Stimulated activated CD8-positive, alpha-beta memory T cell treated with anti-CD3 and anti-CD28 coated beads, Interleukin-15, amount 100 ng/mL, for 24 hours (primary cell): Measurements from ENCODE around the gene TECTB.

Experiments
- DNase-seq: peaks from one replicate; pipeline ENCODE4 v3.0.0-alpha.2; 2020; ENCODE audit warnings: low read depth

The TECTB gene

DNA sequence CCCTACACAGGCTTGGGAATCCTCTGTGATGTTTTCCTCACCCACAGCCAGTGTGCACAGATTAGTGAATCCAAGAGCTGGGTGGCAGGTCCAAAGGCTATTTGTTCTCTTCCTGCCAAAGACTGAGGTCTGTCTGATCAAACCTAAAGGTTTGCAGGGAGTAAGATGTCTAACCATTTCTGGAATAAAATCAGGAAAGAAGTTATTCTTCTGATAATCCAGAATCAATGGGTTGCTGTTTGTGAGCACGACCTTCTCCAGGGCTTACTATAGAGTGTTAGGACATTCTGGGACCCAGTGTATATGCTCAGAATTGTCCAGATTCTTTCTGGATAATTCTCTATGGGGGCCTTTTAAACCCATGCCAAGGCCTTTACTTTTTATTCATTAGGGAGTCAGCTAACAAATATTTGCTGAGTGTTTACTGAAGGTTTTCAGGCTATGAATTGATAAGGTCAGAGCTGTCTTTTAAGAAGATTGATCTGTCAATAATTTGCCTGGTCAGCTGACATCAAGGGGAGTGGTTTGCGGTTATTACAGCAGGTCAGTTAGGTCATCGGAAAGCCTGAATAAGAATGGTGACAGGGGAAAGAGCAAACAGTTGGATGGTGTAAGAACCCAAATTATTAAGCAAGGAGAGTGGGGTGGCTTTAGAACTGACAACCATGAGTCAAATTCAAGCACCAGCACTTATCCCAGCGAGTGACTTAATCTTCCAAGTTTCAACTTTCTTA is 7.5 kb upstream of the TECTB start:
- no peak for DNase-seq

DNA sequence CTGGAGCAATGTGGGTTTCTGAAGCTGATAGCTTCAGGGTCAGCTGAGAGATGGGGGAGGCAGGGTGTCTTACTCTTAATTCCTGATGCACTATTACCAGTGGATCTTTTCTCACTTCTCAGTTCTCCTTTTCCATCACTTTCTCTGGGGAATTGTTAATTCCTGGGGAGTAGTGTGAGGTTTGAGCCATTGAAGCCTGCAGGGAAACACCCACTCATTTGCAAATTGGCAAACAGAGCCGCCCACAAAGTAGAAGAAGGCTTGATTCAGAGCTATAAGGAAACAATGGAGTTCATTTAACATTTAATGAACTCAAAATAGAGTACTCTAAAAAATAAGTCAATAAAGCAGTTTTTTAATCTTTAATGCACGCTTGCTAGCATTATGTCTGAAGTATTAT is 4.3 kb upstream of the TECTB start:
- no peak for DNase-seq

DNA sequence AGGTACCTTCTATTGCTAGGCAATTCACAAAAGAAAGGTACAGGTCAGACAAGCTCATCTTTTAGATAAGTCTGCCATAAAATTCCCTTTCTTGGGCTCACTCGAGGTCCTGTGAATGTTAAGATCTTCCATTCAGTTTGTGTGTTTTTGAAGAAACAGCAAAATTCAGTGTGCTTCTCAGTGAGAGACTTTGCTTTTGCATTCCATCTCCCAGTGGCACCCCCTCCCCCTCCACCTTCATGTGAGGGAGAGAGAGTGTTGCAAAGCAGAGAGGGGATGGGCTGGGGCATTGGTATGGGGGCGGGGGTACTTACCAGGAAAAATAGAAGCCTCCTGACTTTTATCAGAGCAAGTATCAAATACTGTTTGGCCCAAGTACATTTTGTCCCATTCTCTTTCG is 3.8 kb upstream of the TECTB start:
- no peak for DNase-seq

DNA sequence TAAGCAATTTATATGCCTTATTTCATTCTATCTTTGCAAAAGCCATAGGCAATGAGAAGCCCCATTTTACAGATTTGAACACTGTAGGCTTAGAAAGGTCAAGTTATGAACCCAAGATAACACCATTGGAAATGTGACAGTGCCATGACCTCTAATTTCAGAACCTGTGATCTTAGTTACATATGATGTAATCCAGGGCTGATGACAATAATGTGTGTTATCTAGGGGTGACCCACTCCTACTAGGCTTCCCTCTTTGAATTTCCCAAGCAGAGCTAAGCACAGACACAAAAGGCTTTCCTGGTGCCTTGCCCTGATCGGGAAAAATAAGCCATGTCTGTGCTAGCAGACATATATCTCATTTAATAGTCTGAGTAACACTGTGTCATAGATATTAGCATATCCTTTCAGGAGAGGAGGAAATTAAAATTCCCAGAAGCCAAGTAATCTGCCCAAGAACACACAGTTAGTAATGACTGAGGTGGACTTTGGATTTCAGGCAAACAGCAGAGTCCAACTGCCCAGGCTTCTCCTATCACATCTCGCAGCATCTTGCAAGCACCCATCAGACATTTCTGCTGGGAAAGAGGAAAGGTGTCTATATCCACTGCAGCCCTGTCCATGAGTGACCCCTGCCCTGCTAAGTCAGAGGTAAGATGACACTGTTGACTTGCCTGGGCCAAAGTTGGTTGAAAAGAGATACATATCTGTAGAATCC is 2.8 kb upstream of the TECTB start:
- DNase-seq, result no peak

DNA sequence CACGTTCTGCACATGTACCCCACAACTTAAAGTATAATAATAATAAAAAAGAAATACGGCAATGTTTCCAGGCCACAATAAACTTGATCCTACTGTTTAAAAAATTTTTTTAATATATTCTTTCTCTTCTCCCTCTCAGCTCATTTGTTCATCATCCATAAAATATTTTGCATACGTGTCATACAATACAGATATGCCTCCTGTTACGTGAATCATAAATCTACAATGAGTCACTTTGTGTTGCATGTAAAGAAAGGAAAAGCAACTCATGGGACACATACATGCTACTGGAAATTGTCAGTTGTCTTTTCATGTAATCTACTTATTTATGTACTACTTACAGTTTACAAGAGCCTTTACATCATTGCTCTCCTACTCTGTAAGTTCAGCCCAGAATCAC is 1.1 kb upstream of the TECTB start:
- no peak for DNase-seq

DNA sequence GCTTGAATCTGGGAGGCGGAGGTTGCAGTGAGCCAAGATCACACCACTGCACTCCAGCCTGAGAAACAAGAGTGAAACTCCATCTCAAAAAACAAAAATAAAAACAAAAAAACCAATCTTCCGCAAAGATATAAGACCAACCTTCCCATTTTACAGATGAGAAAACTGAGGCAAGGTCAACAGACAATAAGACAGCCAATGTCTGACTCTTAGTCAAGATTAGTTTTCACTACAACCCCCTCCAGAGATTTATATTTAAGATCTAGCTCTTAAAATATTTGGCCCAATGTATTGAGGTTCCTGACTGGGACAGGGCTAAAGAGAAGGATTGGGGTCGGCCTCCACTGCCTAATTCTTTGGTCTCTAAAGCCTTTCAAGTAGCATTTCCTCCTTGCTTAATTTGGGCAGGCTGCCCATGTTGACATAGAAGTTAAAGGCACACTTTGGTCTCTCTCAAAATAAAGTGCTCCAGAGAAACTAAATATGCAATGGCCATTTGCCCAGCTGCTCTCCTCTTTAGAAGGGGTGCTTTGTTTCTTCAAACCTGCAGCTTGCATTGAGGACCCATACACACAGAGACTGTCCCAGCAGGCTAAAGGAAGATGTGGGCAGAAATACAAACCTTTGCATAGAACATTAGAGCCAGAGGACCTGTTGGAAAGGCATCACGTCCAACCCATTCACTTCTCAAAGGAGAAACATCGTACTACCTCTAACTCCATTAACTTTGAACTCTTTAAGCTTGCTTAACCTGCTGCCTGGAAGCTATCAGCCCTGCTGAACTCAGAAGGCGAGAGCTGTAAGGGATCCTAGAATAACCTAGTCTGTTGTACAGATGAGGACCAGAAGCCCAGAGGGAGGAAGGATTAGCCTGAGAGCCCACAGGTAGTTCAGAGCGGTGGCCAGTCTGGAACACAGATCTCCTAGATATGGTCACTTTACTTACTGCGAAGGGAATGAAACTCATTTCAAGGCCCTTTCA is 3.9 kb downstream of the TECTB start:
- no peak for DNase-seq

DNA sequence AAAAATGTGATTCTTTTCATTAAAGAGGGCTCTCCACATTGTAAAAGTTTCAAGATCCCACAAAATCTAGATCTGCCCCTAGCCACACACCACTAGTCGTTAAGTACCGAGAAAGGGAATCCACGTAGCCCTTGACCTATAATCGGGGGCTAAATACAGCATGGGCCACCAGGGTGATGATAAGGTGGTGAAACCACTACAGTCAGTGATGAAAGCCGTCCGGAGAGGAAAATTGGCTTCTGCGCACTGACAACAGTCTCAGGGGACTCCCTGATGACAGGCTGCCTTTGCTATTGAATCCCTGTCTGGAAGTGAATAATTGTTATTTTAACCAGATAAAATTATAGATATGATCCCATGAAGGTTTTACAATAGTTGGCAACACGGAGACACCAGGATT is 4.6 kb downstream of the TECTB start:
- no peak for DNase-seq

DNA sequence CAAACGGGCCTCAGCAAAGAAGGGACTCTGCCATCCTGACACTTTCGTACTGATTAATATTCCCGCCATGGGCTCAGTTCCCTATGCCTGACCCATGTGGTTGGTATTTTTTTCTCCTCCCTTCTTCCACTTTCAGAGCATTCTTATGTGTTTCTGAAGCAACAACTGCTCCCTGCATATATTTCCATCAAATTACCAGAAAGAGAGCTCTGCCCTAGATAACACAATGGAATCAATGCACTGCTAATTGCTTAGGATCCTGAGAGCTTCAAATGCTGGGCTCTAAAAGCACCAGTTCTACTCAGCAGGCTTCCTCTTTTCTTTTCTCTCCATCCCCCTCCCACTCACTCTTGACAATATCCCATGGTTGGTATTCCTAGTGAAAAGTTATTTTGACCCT is 5.3 kb downstream of the TECTB start:
- DNase-seq, result no peak

DNA sequence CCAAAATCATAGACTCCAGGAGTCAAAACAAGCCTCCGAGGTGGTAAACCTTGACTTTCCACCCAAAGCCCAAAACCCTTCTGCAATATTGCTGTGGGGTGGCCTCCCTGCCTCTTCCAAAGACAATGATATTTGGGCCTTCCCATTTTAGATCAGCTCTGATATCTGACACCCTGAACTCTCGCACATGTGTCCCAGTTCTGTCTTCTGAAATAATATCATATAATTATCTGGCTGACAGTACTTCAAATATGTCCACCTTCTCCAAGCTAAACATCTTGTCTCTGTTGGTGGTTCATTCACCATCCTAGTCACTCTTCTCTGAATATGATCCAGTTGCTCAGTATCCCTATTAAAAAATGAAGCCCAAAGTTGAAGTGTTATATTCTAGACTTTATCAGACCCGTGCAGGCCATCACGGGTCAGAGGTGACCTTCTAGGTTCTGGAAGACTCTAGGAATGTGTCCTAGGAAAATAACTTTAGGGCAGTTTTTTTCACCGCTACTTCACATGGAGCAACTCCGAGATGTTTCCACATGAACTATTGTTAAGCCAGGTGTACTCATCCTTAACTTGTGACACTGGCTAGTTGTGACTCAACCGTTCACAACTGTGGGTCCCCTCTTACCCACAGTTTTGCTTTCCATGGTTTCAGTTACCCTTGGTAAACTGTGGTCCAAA is 6.3 kb downstream of the TECTB start:
- no peak for DNase-seq

DNA sequence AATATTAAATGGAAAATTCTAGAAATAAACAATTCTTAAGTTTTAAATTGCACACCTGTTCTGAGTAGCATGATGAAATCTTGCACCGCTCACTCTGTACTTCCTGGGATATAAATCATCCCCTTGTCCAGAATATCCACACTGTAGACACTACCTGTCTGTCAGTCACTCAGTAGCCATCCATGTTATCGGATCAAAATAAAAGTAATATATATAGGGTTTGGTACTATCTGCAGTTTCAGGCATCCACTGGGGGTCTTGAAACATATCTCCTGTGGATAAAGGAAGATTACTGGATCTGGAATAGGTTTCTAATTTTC is 6.8 kb downstream of the TECTB start:
- no peak for DNase-seq

DNA sequence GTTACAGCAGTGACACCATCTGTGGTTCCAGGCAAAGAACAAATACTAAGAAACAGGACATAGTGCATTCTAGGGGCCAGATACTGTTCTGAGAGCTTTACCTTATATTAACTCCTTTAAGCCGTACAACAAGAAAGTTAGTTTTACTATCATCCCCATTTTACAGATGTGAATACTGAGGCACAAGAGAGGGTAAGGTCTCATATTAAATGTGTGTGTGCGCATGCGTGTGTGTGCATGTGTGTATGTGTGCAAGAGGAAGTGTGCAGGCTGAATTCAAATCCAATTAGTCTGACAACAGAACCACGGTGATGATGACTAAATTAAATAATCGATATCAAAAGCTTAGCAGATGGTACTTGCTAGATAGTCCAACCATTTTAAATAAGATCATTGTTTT is 11.0 kb downstream of the TECTB start:
- DNase-seq, result no peak

DNA sequence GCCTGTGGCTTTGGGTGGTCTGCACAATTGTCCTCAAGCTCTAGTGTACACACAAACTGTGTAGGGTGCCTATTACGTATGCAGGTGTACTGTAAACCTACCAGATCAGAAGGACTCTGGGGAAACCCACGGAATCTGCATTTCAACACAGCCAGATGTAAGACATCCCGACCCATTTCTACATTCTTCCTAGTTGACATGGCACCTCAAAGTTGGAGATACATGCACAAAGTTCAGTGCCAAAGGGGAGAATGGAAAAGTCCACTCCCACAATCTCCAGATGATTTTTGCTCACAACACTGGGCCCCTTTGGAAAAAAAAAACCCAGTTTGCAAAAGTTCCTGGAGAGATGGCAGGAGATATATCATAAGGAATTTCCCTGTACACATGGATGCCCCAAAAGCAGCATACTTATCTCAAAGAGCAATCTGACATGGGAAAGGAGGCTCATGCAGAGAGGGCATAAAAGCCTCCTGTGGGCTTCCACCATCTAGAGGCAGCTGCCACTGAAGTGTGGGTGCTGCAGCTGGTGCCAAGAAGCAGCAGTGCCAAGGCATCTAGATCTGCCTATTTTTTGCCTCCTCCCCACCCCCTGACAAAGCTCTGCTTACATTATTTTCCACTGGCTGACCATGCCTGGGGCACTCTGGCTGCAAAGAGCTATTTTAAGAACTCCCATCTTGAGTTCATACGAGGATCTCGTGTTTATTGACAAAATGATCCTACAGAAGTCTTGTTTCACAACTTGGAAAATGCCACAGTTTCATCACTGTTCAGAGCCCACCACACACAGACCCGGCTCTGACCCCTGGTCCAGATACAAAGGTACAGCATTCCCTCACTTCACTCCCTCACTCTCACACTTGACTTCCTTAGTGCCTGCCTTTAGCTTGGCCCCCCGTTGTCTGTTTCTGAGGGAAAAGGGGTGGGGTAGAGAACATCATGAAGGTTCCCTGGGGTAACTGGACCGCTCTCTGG is 12.9 kb downstream of the TECTB start:
- no peak for DNase-seq

DNA sequence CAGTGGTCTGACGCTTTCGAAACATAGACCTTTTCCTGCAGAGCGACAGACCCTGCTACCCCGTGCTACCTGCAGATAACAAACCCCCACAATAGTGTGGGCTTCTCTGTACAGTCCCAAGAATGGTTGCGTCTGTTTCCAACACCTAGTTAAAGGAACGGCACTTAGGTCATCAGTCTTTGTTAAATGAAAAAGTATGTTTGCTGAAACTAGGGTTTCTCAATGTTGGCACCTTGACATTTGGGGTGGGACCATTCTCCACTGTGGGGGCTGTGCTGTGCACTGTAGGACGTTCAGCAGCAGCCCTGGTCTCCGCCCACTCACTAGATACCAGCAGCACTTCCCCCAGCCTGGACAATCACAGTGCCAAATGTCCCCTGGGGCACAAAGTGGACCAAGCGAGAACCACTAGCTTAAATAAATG is 13.7 kb downstream of the TECTB start:
- no peak for DNase-seq

DNA sequence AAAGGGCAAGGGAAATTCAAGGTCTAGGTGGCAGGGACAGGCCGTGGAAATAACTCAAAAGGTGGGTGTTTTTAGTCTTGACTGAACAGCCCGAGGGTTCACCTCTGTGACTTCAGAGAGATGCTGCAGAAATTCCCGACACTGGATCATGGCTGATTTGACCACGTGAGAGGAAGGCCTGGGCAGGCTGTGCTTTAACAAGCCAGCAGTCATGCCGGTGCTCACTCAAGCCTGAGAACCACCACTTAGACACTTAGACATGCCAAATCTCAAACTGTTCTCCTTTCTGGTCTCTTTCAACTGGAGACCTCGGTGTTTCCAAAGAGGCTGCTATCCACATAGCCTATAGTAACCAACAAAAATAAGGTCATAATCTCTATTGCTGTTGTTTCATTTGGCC is 15.4 kb downstream of the TECTB start:
- no peak for DNase-seq

DNA sequence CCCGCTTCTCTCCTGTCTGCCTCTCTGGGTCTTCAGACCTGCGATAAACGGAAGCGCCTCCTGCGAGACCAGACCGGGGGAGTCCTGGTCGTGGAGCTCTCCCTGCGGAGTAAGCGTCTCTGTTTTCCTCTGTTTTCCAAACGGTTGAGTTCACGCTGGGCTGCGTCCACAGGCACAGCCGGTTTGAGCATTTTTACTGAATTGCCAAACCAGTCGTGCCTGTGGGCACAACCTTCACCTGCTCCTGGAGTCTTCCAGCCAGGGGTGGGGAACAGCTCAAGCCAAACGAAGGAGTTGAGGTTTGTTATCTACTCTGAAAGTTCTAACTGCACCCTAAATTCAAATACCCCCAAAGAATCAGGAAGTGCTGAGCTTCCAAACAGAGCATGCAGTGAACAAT is 16.3 kb downstream of the TECTB start:
- DNase-seq, result no peak

DNA sequence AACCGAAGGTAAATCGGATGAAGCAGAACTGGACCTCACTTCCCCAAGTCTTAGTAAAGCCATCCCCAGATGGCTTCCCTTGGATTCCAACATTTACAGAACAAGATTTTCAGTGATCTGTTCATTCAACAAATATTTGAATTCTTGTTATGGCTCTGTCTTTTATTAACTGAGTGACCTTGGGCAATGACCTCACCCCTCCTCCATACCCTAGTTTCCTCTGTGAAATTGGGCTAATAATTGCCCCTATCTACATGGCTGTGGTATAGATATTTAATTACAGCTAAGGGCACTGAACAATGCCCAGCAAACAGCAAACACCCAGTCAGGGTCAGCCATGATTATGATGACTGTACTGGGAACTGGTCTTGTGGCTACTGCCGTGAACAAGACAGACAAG is 19.1 kb downstream of the TECTB start:
- no peak for DNase-seq

DNA sequence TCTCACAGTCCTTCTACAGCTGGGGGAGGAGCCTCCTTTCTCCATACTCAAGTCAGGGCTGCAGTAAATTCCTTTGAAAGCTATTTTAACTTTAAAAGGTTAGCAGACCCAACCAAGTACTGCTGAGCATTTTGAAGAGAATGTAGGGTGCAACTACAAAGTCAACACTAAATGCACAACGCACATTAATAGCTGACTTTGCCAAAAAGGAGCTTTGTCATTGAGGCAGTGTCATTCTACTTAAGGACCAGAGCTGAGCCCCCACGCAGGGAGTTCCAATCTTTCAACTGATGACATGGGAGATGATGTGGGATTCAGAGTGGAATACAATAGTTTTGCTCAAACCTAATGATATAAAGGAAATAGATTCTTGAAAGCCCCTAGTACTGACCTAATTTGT is 20.3 kb downstream of the TECTB start:
- no peak for DNase-seq

DNA sequence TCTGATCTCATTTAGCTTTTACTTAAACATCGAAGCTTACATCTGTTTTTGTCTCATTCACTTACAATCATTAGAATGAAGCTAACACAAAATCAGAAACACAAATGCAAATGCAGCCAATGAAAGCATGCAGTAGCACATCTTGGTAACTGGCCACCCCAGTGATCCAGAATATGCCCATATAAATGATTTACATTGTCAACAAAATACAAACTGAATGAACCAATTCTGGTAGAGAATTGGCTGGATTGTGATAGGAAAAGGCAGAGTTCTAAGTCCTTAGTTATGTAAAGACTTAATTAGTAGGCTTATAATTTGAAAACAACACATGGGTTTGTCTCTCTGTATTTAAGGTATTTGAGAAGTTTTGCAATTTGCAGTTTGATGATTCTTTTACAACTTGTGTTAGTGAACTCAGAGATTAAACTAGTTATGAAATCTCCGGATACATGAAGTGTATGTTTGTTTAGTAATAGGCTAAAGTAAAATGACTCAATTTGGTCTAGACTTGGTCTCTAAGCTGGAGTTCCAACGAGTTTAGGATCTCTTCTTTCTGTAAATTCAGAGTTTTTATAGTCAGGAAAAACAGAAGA is 21.2 kb downstream of the TECTB start:
- no peak for DNase-seq

DNA sequence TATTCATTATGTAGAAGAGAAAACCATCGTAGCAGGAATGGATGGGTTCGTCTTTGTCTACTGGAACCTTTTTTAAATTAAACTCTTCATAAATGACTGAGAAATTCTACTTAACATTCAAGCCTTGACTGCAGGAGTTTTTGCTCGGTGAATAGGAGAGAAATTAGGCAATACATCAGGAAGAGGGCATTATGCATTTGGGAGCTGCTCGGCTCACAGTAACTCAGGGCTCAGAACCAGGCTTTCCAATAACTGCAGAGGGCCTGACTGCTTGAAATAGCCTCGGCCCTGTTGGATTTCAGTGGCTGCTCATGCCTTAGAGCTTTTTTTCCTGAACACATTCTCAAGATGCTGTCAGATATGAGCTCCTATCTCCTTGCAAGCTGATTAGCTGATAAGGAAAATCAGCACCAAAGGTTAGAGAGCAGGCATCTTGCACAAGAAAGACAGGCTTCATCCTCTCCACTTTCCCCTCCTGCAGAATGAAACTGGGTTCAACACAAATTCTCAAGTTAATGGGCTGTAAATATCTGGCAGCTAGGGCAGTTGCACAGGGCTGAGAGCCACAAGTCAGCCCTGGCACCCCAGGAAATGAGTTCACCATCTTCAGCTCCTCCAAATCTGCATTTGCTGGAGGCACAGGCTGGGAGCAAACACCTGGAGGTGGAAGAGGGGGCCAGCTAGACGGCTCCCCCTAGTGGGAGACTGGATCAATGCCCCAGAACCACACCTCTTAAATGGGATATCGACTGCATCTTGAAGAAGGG is 24.3 kb downstream of the TECTB start:
- no peak for DNase-seq

DNA sequence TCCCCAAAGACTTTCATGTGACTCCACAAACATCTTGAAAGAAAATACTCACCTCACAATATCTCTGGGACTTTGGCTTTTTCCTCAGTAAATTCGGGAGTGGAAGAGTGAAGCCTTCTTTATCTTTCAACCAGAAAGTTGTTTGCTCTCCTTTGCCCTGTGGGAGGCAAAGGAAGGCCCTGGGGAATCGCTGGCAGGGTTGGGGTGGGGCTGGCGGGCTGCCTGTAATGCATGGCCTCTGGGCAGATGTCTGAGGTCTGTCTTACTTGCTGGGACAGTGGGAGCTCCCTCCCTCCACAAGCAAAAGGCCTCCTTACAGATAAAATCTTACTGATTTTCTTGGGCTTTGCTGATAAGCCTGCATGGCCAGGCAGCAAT is 24.9 kb downstream of the TECTB start:
- no peak for DNase-seq
